Measurements from ENCODE around the gene RUNX2.
"Not testable (repeated sequence)": the region's sequence is repeated elsewhere in the genome, so short reads cannot be mapped to it uniquely, and the experiment has no call there.

The RUNX2 gene

DNA sequence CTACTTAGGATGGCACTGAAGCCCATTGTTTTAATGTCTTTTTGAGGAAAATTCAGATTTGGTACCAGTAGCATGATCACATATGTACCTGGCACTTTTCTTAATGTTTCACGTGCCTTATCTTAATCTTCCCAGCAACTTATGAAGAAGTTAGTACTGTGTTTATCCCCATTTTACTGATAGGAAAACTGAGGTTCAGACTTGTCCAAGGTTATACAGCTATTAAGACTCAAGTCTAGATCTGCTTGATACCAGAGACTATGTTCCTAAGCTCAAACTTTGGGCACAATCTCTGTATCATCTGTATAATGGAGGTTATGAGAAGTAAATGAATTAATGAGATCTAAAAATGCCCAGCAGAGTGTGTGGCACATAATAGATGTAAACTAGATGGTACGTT, 229.3 kb downstream of the RUNX2 start:
- DNase-seq (ENCODE audit: extremely low spot score): no peak
- POLR2A ChIA-PET: no interaction called here
- CTCF ChIA-PET: no interaction called here
- TF ChIP-seq FOXM1 (IDR thresholded peaks at IDR 0.05; ENCODE audit: borderline replicate concordance) (no peak), ARNT (IDR thresholded peaks at IDR 0.05) (no peak), SP1 (IDR thresholded peaks at IDR 0.05) (no peak), LEF1 (IDR thresholded peaks at IDR 0.05; ENCODE audit: borderline replicate concordance) (no peak), FOXK2 (IDR thresholded peaks at IDR 0.05) (no peak), ZNF384 (IDR thresholded peaks at IDR 0.05) (no peak), ELF4 (IDR thresholded peaks at IDR 0.05) (no peak), SUZ12 (IDR thresholded peaks at IDR 0.05) (no peak), BHLHE40 (IDR thresholded peaks at IDR 0.05; ENCODE audit: borderline replicate concordance) (no peak), PKNOX1 (IDR thresholded peaks at IDR 0.05) (no peak), CTBP1 (IDR thresholded peaks at IDR 0.05; ENCODE audit: borderline replicate concordance) (no peak), HDGF (IDR thresholded peaks at IDR 0.05; ENCODE audit: borderline replicate concordance) (no peak), NFRKB (IDR thresholded peaks at IDR 0.05) (no peak), L3MBTL2 (conservative IDR thresholded peaks at IDR 0.05) (no peak)

DNA sequence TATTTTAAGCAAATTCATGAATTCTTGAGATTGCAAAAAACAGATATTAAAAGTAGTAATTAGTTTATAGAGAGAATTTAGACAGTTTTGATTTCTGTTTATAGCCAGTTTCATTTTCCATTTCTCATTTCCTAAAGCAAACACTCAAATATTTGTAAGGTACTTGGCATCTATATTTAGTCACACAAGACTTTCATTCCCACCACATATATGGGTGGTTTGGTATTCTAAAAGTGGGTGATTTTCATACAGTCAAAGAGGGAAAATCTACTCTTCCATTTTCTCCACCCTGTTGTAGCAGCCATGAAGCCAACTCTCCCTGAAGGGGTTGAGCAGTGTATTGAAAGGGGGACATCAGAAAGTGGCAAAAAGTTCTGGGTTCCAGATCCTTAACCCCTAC, 230.7 kb downstream of the RUNX2 start:
- POLR2A ChIA-PET: no interaction called here
- DNase-seq (ENCODE audit: extremely low spot score): no peak
- CTCF ChIA-PET: no interaction called here
- no peak for TF ChIP-seq ARNT (IDR thresholded peaks at IDR 0.05)
- TF ChIP-seq PKNOX1 (IDR thresholded peaks at IDR 0.05): no peak
- TF ChIP-seq SUZ12 (IDR thresholded peaks at IDR 0.05): no peak
- TF ChIP-seq LEF1 (IDR thresholded peaks at IDR 0.05; ENCODE audit: borderline replicate concordance): no peak
- no peak for TF ChIP-seq FOXK2 (IDR thresholded peaks at IDR 0.05)
- no peak for TF ChIP-seq CTBP1 (IDR thresholded peaks at IDR 0.05; ENCODE audit: borderline replicate concordance)
- TF ChIP-seq NFRKB (IDR thresholded peaks at IDR 0.05): no peak
- TF ChIP-seq L3MBTL2 (conservative IDR thresholded peaks at IDR 0.05): no peak
- no peak for TF ChIP-seq ELF4 (IDR thresholded peaks at IDR 0.05)
- TF ChIP-seq FOXA1 (IDR thresholded peaks at IDR 0.05): no peak
- no peak for TF ChIP-seq FOXM1 (IDR thresholded peaks at IDR 0.05; ENCODE audit: borderline replicate concordance)
- no peak for TF ChIP-seq SP1 (IDR thresholded peaks at IDR 0.05)
- TF ChIP-seq HDGF (IDR thresholded peaks at IDR 0.05; ENCODE audit: borderline replicate concordance): no peak
- TF ChIP-seq TARDBP (IDR thresholded peaks at IDR 0.05): no peak
- no peak for TF ChIP-seq ZNF384 (IDR thresholded peaks at IDR 0.05)
- no peak for TF ChIP-seq BHLHE40 (IDR thresholded peaks at IDR 0.05; ENCODE audit: borderline replicate concordance)

GRCh38 chr6:45560321-45560820, 232.2 kb downstream of the RUNX2 start:
- POLR2A ChIA-PET, CTCF ChIA-PET: not testable (repeated sequence)

GRCh38 chr6:45562171-45562570, 234.0 kb downstream of the RUNX2 start:
- ChIA-PET POLR2A (no interaction called here), CTCF (no interaction called here)
- no peak for TF ChIP-seq ELF4 (IDR thresholded peaks at IDR 0.05)
- no peak for TF ChIP-seq HDGF (IDR thresholded peaks at IDR 0.05; ENCODE audit: borderline replicate concordance)
- TF ChIP-seq LEF1 (IDR thresholded peaks at IDR 0.05; ENCODE audit: borderline replicate concordance): no peak
- TF ChIP-seq TARDBP (IDR thresholded peaks at IDR 0.05): no peak
- TF ChIP-seq SP1 (IDR thresholded peaks at IDR 0.05): no peak
- no peak for TF ChIP-seq FOXA1 (IDR thresholded peaks at IDR 0.05)
- no peak for TF ChIP-seq NFRKB (IDR thresholded peaks at IDR 0.05)
- no peak for TF ChIP-seq L3MBTL2 (conservative IDR thresholded peaks at IDR 0.05)
- TF ChIP-seq PKNOX1 (IDR thresholded peaks at IDR 0.05): no peak
- TF ChIP-seq CTBP1 (IDR thresholded peaks at IDR 0.05; ENCODE audit: borderline replicate concordance): no peak
- no peak for TF ChIP-seq FOXK2 (IDR thresholded peaks at IDR 0.05)
- no peak for DNase-seq (ENCODE audit: extremely low spot score)

More at GRCh38 chr6:45560321-45560820, 232.2 kb downstream of the RUNX2 start:
- DNase-seq (ENCODE audit: extremely low spot score): not testable (repeated sequence)

GRCh38 chr6:45563041-45563440, 234.9 kb downstream of the RUNX2 start:
- no peak for DNase-seq (ENCODE audit: extremely low spot score)
- CTCF ChIA-PET: no interaction called here
- TF ChIP-seq HDGF (IDR thresholded peaks at IDR 0.05; ENCODE audit: borderline replicate concordance): no peak
- TF ChIP-seq NFRKB (IDR thresholded peaks at IDR 0.05): no peak
- TF ChIP-seq FOXM1 (IDR thresholded peaks at IDR 0.05; ENCODE audit: borderline replicate concordance): no peak
- no peak for TF ChIP-seq SP1 (IDR thresholded peaks at IDR 0.05)
- no peak for TF ChIP-seq CTBP1 (IDR thresholded peaks at IDR 0.05; ENCODE audit: borderline replicate concordance)
- no peak for TF ChIP-seq PKNOX1 (IDR thresholded peaks at IDR 0.05)
- no peak for TF ChIP-seq SUZ12 (IDR thresholded peaks at IDR 0.05)
- TF ChIP-seq TARDBP (IDR thresholded peaks at IDR 0.05): no peak
- TF ChIP-seq BHLHE40 (IDR thresholded peaks at IDR 0.05; ENCODE audit: borderline replicate concordance): no peak
- TF ChIP-seq LEF1 (IDR thresholded peaks at IDR 0.05; ENCODE audit: borderline replicate concordance): no peak
- no peak for TF ChIP-seq ZNF384 (IDR thresholded peaks at IDR 0.05)
- no peak for TF ChIP-seq ARNT (IDR thresholded peaks at IDR 0.05)
- TF ChIP-seq FOXK2 (IDR thresholded peaks at IDR 0.05): no peak
- TF ChIP-seq FOXA1 (IDR thresholded peaks at IDR 0.05): no peak
- TF ChIP-seq L3MBTL2 (conservative IDR thresholded peaks at IDR 0.05): no peak
- no peak for TF ChIP-seq ELF4 (IDR thresholded peaks at IDR 0.05)
- POLR2A ChIA-PET: no interaction called here

GRCh38 chr6:45563844-45564243, 235.7 kb downstream of the RUNX2 start:
- ChIA-PET POLR2A (no interaction called here), CTCF (no interaction called here)
- DNase-seq (ENCODE audit: extremely low spot score): no peak
- TF ChIP-seq BHLHE40 (IDR thresholded peaks at IDR 0.05; ENCODE audit: borderline replicate concordance) (no peak), CTBP1 (IDR thresholded peaks at IDR 0.05; ENCODE audit: borderline replicate concordance) (no peak), L3MBTL2 (conservative IDR thresholded peaks at IDR 0.05) (no peak), SP1 (IDR thresholded peaks at IDR 0.05) (no peak), ELF4 (IDR thresholded peaks at IDR 0.05) (no peak), HDGF (IDR thresholded peaks at IDR 0.05; ENCODE audit: borderline replicate concordance) (no peak), ZNF384 (IDR thresholded peaks at IDR 0.05) (no peak), SUZ12 (IDR thresholded peaks at IDR 0.05) (no peak), FOXA1 (IDR thresholded peaks at IDR 0.05) (no peak), PKNOX1 (IDR thresholded peaks at IDR 0.05) (no peak), FOXM1 (IDR thresholded peaks at IDR 0.05; ENCODE audit: borderline replicate concordance) (no peak), LEF1 (IDR thresholded peaks at IDR 0.05; ENCODE audit: borderline replicate concordance) (no peak), NFRKB (IDR thresholded peaks at IDR 0.05) (no peak), FOXK2 (IDR thresholded peaks at IDR 0.05) (no peak), TARDBP (IDR thresholded peaks at IDR 0.05) (no peak), ARNT (IDR thresholded peaks at IDR 0.05) (no peak)

Data from HEK293T (cell line).